Astrocyte of the cerebellum (primary cell): Measurements from ENCODE around the gene POU6F2.

Experiments
- DNase-seq: peaks from one replicate; pipeline ENCODE4 v3.0.0-alpha.2; 2011; ENCODE audit warnings: low read depth
- H3K4me3 ChIP-seq: 2 replicates; pipeline ENCODE4 v1.5.1; 2011; ENCODE audit warnings: mild to moderate bottlenecking, low read depth, low read length, moderate library complexity
- CTCF ChIP-seq: IDR thresholded peaks from 2 replicates; pipeline ENCODE4 v1.5.1; 2012; ENCODE audit warnings: low read length, low read depth, moderate library complexity, mild to moderate bottlenecking; ENCODE audit errors: missing control alignments
- in situ Hi-C: cut with HindIII; loops from 2 replicates; pipeline ENCODE4 v1.10.0; 2017; ENCODE audit warnings: low sequenced_read_pairs

Gene POU6F2

GRCh38 chr7:38951213-38951612 is 26.5 kb upstream of the POU6F2 start:
- in situ Hi-C loops: no loop called here
- no peak for DNase-seq
- no peak overlapping the region for H3K4me3 ChIP-seq
- no peak for TF ChIP-seq CTCF

GRCh38 chr7:38953227-38953626 is 24.5 kb upstream of the POU6F2 start:
- in situ Hi-C loops: no loop called here
- H3K4me3 ChIP-seq: no peak overlapping the region
- no peak for TF ChIP-seq CTCF
- no peak for DNase-seq

GRCh38 chr7:38953971-38954370 is 23.7 kb upstream of the POU6F2 start:
- no peak for DNase-seq
- no peak overlapping the region for H3K4me3 ChIP-seq
- in situ Hi-C loops: no loop called here
- no peak for TF ChIP-seq CTCF

- in situ Hi-C loops: no loop called here
- H3K4me3 ChIP-seq: no peak overlapping the region
Observed at GRCh38 chr7:38955892-38956291, 21.8 kb upstream of the POU6F2 start.

GRCh38 chr7:38962028-38962427 is 15.7 kb upstream of the POU6F2 start:
- no peak for DNase-seq
- in situ Hi-C loops: no loop called here
- TF ChIP-seq CTCF: no peak
- H3K4me3 ChIP-seq: no peak overlapping the region

More at GRCh38 chr7:38955892-38956291, 21.8 kb upstream of the POU6F2 start:
- DNase-seq: no peak
- TF ChIP-seq CTCF: no peak

- no peak for DNase-seq
- in situ Hi-C loops: no loop called here
- no peak overlapping the region for H3K4me3 ChIP-seq
- TF ChIP-seq CTCF: no peak
Observed at GRCh38 chr7:38964921-38965320, 12.8 kb upstream of the POU6F2 start.

GRCh38 chr7:38973760-38974159 is 3.9 kb upstream of the POU6F2 start:
- DNase-seq: no peak
- no peak overlapping the region for H3K4me3 ChIP-seq
- in situ Hi-C loops: no loop called here
- TF ChIP-seq CTCF: no peak
